T-helper 2 cell treated with Interferon-gamma antibody and Interleukin-4, amounts not matched to agents 5 μg/mL and 100 μg/mL, for 36 hours (primary cell): ENCODE measurements around the gene FGF18.
"Not testable (repeated sequence)": the region's sequence is repeated elsewhere in the genome, so short reads cannot be mapped to it uniquely, and the experiment has no call there.

Experiments
- DNase-seq: peaks from one replicate; pipeline ENCODE4 v3.0.0; 2021; ENCODE audit warnings: low spot score
- H3K27ac Mint-ChIP-seq: one replicate; pipeline ENCODE4 v1.8.0; 2021; ENCODE audit warnings: mild to moderate bottlenecking, mixed read lengths
- H3K27me3 Mint-ChIP-seq: one replicate; pipeline ENCODE4 v1.8.0; 2021; ENCODE audit warnings: low read depth, mixed read lengths
- H3K36me3 Mint-ChIP-seq: one replicate; pipeline ENCODE4 v1.8.0; 2021; ENCODE audit warnings: low read depth, mixed read lengths
- H3K4me1 Mint-ChIP-seq: one replicate; pipeline ENCODE4 v1.8.0; 2021; ENCODE audit warnings: low read depth, mixed read lengths
- H3K4me3 Mint-ChIP-seq: one replicate; pipeline ENCODE4 v1.8.0; 2022; ENCODE audit warnings: mild to moderate bottlenecking, moderate library complexity, mixed read lengths
- H3K9me3 Mint-ChIP-seq: one replicate; pipeline ENCODE4 v1.8.0; 2021; ENCODE audit warnings: mixed read lengths

The FGF18 gene

DNA sequence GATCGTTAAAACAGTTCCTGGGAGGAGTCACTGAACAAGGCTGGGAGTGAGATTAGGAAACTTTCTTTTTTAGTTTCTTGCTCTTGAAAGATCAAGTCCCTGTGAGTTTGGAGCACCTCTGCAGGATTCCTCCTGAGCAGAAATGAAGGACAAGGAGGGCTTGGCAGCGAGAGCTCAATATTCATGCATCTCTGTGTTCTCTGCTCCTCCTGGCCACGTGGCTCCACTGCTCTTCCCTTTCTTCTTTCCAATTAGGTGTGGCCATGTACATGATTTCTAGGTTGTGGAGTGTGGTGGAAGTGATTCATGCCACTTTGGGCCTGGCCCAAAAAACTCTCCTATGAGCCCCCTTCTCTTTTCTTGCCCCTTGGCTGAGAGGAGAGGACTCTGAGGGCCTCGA is 67.2 kb downstream of the FGF18 start:
- no peak for DNase-seq
- H3K4me3 Mint-ChIP-seq, result no peak overlapping the region
- H3K9me3 Mint-ChIP-seq, result no peaks in the 10 kb centered on the region
- H3K36me3 Mint-ChIP-seq, result no peaks in the 10 kb centered on the region
- no peaks in the 10 kb centered on the region for H3K4me1 Mint-ChIP-seq
- H3K27ac Mint-ChIP-seq, result no peak overlapping the region
- peaks cover 3% of the 10 kb centered on the region for H3K27me3 Mint-ChIP-seq

DNA sequence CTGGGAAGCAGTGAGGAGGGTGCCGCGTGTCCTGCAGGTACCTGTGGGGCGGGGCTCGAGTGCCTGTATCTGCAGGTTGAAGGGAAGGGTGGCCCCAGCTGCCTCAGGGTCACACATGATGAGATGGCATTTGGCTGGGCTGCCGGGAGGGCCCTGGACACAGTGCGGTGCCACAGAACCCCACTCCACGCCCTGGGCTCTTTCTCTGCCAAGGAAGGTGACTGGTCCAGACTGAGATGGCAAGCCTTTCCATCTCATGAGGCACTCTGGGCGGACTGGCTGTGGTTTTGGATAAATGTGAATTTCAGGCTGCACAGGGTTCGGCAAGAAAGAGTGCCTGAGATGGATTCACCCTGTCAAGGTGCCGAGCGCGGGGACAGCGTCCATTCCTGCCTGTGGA is 69.4 kb downstream of the FGF18 start:
- no peak overlapping the region for H3K4me3 Mint-ChIP-seq
- H3K36me3 Mint-ChIP-seq, result no peaks in the 10 kb centered on the region
- H3K4me1 Mint-ChIP-seq, result no peaks in the 10 kb centered on the region
- DNase-seq, result no peak
- peaks cover 3% of the 10 kb centered on the region for H3K27me3 Mint-ChIP-seq
- no peak overlapping the region for H3K27ac Mint-ChIP-seq
- H3K9me3 Mint-ChIP-seq, result no peaks in the 10 kb centered on the region

DNA sequence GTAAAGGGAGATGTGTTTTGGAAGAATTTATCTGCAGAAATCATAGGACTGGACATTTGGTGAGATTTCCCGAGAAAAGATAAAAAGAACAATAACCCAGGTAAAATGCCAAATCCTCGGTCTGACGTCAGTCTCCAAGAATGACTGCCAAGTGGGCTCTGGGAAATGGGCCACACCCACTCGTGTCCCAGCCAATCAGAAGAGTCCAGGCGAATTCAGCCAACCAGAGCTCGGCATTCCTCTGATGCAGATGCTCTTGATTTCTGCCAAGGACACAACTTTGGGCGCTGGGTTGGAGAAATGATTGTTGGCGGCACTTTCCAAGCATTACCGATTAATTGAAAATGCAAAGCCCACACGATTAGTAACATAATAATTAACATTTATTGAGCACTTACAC is 73.3 kb downstream of the FGF18 start:
- H3K36me3 Mint-ChIP-seq, result no peaks in the 10 kb centered on the region
- H3K4me3 Mint-ChIP-seq, result no peak overlapping the region
- no peaks in the 10 kb centered on the region for H3K27me3 Mint-ChIP-seq
- H3K9me3 Mint-ChIP-seq, result no peaks in the 10 kb centered on the region
- no peak overlapping the region for H3K27ac Mint-ChIP-seq
- no peak for DNase-seq
- no peaks in the 10 kb centered on the region for H3K4me1 Mint-ChIP-seq

DNA sequence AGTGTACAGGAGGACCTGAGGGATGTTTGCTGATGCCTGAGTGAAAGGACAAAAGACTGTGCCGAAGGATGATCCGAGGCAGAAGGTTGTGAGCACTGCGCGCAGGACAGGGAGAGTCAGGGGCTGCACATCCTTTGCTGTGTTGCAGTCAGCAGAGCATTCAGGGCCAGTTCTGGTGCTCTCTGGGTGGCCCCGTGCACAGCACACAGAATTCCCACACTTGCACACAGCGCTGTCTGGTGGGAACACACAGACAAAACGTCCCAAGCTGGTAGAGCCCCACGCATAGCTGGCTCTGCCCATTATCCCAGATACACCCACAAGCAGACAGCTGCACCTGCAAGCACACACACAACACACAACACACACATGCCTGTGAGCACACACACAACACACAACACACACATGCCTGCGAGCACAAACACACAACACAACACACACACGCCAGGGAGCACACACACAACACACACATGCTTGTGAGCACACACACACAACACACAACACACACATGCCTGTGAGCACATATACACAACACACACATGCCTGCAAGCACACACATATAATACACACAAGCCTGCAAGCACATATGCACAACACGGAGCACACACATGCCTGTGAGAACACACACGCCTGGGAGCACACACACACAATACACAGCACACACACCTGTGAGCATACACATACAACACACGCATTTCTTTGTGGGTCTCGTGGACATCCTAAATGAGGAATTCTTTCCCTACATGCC is 74.4 kb downstream of the FGF18 start:
- no peaks in the 10 kb centered on the region for H3K27me3 Mint-ChIP-seq

DNA sequence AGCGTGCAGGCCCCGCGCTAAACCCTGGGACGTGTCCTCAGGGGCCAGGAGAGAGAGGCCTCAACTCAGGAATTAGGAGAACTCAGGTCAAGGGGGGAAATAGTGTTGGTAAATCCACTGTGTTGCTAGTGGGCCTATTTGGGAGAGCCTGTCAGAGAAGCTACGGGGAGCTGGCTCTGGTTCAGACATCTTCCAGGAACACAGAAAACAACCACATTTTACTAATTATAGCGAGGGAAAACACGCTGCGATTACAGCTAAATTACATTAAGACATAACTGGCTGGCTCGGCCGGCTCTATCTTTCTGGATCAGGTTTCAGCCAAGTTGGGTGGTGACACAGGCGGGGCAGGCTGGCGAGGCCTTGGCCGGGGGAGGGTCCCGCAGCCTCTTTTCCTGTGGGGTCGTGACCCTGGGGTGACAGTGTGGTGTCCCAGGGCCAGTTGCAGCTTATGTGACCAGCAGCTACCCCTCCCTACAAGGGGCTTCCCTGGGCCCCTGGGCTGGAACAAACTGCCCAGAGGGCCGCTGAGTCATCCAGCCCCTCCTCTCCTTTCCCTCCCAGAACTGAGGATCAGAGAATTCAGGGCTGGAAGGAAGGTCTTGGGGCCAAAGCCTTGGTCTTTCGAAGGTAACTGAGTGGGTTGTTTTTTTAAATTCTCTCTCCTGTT is 75.1 kb downstream of the FGF18 start:
- Mint-ChIP-seq H3K27ac (no peak overlapping the region), H3K36me3 (no peaks in the 10 kb centered on the region), H3K4me1 (no peaks in the 10 kb centered on the region), H3K4me3 (no peak overlapping the region), H3K9me3 (no peaks in the 10 kb centered on the region), H3K27me3 (no peaks in the 10 kb centered on the region)
- no peak for DNase-seq

More for the DNA sequence above, 74.4 kb downstream of the FGF18 start:
- Mint-ChIP-seq H3K4me1 (no peaks in the 10 kb centered on the region), H3K9me3 (no peaks in the 10 kb centered on the region), H3K4me3 (no peak overlapping the region), H3K27ac (no peak overlapping the region), H3K36me3 (no peaks in the 10 kb centered on the region)
- DNase-seq, result no peak

DNA sequence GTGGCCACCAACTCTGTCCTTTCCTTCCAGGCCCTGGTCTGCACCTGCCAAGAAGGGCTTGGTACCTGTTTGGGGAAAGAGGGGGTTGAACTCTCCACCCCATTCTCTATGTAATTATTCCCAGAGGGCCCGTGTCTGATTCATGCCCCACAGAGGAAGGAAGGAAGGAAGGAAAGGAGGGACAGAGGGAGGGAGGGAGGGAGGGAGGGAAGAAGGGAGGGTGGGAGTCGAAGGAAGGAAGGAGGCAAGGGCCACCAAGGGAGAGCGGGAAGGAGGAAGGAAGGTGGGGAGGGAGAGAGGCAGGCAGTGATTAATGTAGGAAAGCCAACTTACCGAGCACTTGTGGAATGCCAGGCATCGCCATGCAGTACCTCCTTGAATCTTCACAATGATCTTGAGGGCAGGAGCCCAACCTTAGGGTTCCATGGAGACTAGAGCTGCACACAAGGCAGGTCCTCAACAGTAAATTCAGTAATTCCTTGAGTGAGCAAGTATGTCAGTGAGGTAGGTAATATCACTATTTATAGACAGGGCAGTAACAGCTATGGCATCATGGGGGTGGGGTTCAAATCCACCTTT is 75.8 kb downstream of the FGF18 start:
- Mint-ChIP-seq H3K4me3 (no peak overlapping the region), H3K9me3 (no peaks in the 10 kb centered on the region), H3K4me1 (no peaks in the 10 kb centered on the region), H3K27ac (no peak overlapping the region), H3K27me3 (no peaks in the 10 kb centered on the region), H3K36me3 (no peaks in the 10 kb centered on the region)
- no peak for DNase-seq

DNA sequence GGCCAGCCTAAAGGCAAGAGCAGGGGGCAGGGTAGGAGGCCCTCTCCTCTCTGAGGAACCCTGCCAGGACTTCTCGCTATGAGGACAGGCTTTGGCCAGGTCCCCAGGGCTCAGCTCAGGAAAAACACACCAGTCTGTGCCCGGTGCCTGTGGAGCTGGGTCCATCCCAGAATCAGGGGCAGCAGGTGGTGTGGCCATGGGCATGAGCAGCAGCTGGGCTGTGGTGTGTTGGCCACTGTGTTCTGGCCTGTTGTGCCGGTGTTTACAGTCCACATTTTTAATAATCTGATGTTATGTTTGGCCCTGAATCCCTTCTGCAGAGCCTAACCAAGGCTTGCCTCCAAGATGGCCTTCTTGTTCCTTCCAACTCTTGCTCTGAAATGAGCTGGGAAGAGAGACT is 77.0 kb downstream of the FGF18 start:
- Mint-ChIP-seq H3K36me3 (no peaks in the 10 kb centered on the region), H3K4me1 (no peaks in the 10 kb centered on the region), H3K9me3 (no peaks in the 10 kb centered on the region), H3K4me3 (no peak overlapping the region), H3K27ac (no peak overlapping the region), H3K27me3 (no peaks in the 10 kb centered on the region)
- no peak for DNase-seq

DNA sequence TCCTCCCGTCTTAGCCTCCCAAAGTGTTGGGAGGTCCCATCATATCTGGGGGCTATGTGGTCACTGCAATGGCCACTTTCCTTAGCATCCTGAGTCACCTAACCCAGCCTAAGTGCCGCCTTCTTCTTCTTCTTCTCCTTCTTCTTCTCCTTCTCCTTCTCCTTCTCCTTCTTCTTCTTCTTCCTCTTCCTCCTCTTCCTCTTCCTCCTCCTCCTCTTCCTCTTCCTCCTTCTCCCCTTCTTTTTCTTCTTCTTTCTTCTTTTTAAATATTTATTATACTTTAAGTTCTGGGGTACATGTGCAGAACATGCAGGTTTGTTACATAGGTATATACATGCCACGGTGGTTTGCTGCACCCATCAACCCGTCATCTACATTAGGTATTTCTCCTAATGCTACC is 78.0 kb downstream of the FGF18 start:
- not testable (repeated sequence) for H3K4me1 Mint-ChIP-seq, H3K4me3 Mint-ChIP-seq, DNase-seq, H3K36me3 Mint-ChIP-seq, H3K9me3 Mint-ChIP-seq, H3K27ac Mint-ChIP-seq, H3K27me3 Mint-ChIP-seq

DNA sequence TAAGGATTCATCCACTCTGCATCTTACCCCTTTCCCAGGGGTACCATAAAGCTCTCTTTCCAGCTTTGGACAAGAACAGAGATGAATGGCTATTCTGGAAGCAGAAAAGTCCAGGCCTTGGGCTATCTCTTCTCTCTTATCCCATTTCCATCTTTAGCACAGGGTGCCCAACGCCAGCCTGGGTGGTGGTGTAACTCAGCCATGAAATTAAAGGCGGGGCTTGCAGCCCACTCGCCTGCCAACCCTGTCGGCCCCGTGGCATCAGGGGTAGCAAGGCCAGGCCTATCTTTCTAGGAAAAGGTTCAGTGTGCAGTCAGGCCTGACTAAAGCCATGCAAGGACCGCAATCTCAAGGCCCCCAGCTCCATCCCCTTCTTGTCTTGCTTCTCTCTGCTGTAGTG is 78.7 kb downstream of the FGF18 start:
- Mint-ChIP-seq H3K27me3 (no peaks in the 10 kb centered on the region), H3K4me1 (no peaks in the 10 kb centered on the region), H3K36me3 (no peaks in the 10 kb centered on the region), H3K27ac (no peak overlapping the region), H3K9me3 (no peaks in the 10 kb centered on the region), H3K4me3 (no peak overlapping the region)
- DNase-seq, result no peak

DNA sequence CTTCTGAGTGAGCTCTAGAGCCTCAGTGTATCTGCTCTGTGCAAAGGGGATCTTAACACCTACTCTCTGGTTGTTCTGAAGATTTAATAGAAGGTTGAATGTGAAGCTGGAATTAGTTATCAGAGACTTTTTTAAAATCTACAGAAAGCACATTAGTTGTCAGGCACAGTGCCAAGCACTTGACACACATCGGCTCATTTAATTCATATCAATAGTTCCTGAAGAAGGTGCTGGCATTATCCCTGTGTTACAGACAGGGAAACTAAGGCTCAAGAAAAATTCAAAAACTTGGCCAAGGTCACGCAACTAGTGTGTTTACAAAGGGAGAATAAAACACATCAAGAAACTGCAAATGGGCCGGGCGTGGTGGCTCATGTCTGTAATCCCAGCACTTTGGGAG is 80.2 kb downstream of the FGF18 start:
- Mint-ChIP-seq H3K4me3 (no peak overlapping the region), H3K27me3 (no peaks in the 10 kb centered on the region), H3K9me3 (no peaks in the 10 kb centered on the region), H3K36me3 (no peaks in the 10 kb centered on the region), H3K4me1 (no peaks in the 10 kb centered on the region), H3K27ac (no peak overlapping the region)
- no peak for DNase-seq

DNA sequence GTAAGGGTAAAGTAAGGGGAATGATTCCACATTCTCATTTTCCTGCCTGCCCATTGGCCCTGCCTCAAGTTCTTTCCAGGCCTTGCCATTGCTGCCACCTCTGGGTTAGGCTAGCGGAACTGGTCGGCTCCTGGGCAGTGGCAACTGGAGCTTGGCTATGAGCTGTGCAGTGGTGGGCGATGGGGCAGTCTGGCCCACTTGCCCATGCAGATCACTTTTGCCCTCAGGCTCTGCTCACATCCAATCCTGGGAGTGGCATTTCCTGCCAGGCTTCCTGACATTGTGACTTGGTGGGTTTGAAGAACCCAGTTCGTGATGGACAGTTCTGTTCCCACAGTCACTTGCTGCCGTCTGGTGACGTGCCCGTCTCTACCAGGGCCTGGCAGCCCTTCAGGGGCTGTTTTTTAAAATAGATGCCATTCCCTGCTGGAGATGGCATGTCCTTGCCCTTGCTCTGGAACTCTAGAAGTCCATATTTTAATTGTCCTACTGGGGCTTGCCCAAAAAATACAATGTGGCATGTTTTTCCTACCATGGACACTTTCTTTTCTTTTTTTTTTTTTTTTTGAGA is 86.1 kb downstream of the FGF18 start:
- H3K4me1 Mint-ChIP-seq, result no peaks in the 10 kb centered on the region
- H3K36me3 Mint-ChIP-seq, result no peaks in the 10 kb centered on the region
- no peak overlapping the region for H3K27ac Mint-ChIP-seq
- DNase-seq, result no peak
- H3K4me3 Mint-ChIP-seq, result no peak overlapping the region
- H3K27me3 Mint-ChIP-seq, result no peaks in the 10 kb centered on the region
- H3K9me3 Mint-ChIP-seq, result no peaks in the 10 kb centered on the region

DNA sequence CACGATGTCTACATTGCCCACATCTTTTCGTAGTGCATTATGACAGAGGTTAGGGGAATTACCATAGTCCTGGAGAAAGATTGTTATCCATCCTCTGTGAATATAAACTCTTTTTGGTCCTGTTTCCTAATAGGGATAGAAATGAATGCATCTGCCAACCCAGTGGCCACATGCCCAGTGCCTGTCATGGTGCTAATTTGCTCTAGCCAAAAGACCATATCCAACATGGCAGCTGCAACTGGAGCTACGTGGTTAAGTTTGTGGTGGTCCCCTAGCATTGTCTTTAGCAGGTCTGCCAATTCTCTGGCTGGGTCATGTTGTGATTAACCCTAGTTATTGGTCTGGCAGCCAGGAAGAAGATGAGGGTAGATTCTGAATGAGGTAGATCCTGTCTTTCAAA is 87.5 kb downstream of the FGF18 start:
- no peaks in the 10 kb centered on the region for H3K27me3 Mint-ChIP-seq
- no peak overlapping the region for H3K4me3 Mint-ChIP-seq
- H3K9me3 Mint-ChIP-seq, result no peaks in the 10 kb centered on the region
- H3K4me1 Mint-ChIP-seq, result no peaks in the 10 kb centered on the region
- DNase-seq, result no peak
- H3K27ac Mint-ChIP-seq, result no peak overlapping the region
- H3K36me3 Mint-ChIP-seq, result no peaks in the 10 kb centered on the region
